GM19239 (cell line): ENCODE data around the gene KCNK4.
A peak's percentile ranks its signal among the peaks of the same experiment; 100 is the strongest.

Source experiments
- DNase-seq: peaks from one replicate; pipeline ENCODE4 v3.0.0; 2011; ENCODE audit warnings: low spot score; ENCODE audit not compliant: insufficient read length
- FAIRE-seq: peaks from 2 replicates; lab custom pipeline; 2011; peaks lifted over from hg19 to GRCh38; lab: Jason Lieb, UNC

Gene KCNK4

DNA sequence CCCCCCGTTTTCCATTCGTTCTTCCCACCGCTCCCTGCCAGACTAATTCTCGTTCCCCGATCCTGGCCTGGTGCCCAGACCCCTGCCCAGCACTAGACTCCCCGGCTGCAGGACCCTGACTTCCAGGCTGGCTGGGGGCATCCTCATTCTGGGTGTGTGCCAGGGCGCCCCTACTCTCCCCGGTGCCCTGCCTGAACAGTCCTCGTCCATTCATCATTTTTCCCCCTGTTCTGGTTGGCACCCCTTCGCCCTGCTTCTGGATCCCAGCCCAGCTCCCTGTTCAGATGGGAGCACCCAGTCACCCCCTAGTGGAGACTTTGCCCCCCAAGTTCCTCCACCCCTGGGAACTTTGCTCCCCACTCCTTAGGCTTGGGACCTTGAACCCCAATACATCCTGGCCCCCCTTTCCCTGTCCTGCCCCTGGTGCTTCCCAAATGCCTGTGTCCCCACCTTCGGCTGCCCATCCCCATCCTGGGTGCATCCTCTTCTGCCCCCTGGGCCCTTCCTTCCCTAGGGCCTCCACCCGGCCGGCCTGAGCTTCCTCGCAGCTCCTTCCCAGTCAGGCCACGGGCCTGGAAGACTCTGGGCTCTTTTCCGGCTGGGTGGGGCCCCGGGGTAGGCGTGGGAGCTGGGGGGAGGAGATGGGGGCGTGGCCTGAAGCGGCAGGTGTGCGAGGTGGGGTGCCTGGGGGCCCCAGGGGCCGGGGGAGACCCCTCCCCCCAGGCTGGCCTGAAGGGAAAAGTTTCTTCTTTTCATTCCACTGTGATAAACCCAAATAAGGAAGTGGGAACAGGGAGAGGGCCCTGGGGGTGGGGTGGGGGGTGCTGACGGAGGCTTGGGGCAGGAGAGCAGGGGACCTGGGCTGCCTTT lies 38.9 kb upstream of the KCNK4 start:
- FAIRE-seq (no peak), DNase-seq (peak; percentile 63)

DNA sequence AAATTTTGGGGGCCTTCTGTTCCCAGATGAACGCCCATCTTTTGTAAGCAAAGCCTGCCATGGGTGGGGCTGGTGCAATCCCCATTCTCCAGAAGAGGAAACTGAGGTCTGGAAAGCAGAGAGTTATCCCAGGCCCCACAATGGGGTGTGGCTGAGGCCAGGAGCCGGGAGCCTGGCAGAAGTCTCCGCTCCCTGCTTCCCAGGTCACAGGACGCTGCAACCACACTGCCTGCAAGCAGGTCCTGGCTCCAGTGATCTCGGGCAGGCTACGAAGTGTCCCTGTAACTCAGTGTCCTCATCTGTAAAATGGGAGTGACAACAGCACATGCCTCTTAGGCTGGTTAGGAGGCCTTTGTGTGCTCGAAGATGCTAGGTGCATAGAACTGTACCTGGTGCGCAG lies 38.1 kb upstream of the KCNK4 start:
- DNase-seq (no peak), FAIRE-seq (no peak)

GRCh38 chr11:64253481-64253880 lies 37.6 kb upstream of the KCNK4 start:
- no peak for FAIRE-seq

DNA sequence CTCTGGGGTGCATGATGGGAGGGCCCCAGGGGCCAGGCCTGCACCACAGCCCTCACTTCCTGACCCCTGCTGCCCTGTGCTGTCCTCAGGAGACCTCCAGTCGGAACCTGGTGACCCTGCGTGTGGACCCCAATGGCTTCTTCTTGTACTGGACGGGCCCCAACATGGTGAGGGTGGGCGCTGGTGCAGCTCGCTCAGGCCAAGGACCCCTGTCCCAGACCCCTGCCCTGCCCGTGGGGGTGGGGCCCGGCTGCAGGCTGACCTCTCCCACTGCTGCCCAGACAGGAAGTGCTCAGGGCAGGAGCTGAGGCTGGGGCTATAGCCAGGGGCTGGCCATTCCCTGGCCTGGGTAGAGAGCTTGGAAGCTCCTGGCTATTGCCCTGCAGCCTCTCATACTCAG lies 36.8 kb upstream of the KCNK4 start:
- no peak for FAIRE-seq
- no peak for DNase-seq

More at GRCh38 chr11:64253481-64253880, 37.6 kb upstream of the KCNK4 start:
- DNase-seq: no peak

- FAIRE-seq: no peak
- DNase-seq: no peak
These were observed 35.7 kb upstream of the KCNK4 start for GRCh38 chr11:64255135-64256128.

GRCh38 chr11:64256300-64256699 lies 34.8 kb upstream of the KCNK4 start:
- no peak for FAIRE-seq
- DNase-seq: no peak

GRCh38 chr11:64258356-64258755 lies 32.7 kb upstream of the KCNK4 start:
- no peak for FAIRE-seq
- no peak for DNase-seq

DNA sequence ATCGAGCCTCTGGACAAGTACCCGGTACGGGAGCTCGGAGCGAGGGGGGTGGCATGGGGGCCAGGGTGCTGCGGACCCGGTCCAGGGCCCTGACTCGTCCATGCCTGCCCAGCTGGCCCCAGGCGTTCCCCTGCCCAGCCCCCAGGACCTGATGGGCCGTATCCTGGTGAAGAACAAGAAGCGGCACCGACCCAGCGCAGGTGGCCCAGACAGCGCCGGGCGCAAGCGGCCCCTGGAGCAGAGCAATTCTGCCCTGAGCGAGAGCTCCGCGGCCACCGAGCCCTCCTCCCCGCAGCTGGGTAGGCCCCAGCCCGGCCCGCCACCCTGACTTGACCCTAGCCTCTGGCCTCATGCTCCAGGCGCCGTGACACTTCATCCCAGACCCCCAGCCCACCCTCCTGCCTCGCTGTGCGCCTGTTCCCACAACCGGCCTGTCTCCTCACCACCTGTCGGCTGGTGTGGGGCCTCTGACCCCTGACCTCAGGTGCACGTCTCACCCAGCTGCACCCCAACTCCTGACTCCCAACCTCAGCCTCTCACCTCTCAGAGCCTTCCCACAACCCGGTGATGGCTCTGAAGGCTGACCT lies 32.1 kb upstream of the KCNK4 start:
- DNase-seq (no peak), FAIRE-seq (no peak)

- no peak for FAIRE-seq
- no peak for DNase-seq
These were observed 31.5 kb upstream of the KCNK4 start for GRCh38 chr11:64259533-64260067.

GRCh38 chr11:64260147-64260708 lies 30.9 kb upstream of the KCNK4 start:
- DNase-seq (no peak), FAIRE-seq (no peak)

GRCh38 chr11:64261556-64262080 lies 29.5 kb upstream of the KCNK4 start:
- FAIRE-seq: no peak
- no peak for DNase-seq

DNA sequence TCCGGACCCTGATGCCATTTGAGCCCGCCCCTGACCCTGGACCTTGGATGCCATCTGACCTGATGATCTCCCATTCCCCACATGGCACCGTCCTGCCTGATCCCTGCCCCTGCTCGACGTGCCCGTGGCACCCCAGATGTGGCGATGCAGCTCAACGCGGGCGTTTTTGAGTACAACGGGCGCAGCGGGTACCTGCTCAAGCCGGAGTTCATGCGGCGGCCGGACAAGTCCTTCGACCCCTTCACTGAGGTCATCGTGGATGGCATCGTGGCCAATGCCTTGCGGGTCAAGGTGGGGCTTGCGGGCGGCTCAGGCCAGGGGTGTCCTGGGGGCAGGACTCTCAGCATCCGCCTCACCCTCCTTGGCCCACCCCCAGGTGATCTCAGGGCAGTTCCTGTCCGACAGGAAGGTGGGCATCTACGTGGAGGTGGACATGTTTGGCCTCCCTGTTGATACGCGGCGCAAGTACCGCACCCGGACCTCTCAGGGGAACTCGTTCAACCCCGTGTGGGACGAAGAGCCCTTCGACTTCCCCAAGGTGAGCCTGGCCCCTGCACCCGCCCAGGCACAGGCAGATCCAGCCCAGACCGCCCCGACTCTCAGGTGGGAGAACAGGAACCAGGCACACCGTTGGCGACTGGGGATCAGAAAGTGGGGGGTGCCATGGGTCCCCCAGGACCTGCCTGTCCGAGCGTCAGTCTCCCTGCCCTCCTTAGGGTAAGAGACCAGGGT lies 28.7 kb upstream of the KCNK4 start:
- DNase-seq (no peak), FAIRE-seq (no peak)

- no peak for FAIRE-seq
These were observed 27.8 kb upstream of the KCNK4 start for GRCh38 chr11:64263021-64263946.

GRCh38 chr11:64263947-64264317 lies 27.2 kb upstream of the KCNK4 start:
- FAIRE-seq (no peak), DNase-seq (no peak)

More at GRCh38 chr11:64263021-64263946, 27.8 kb upstream of the KCNK4 start:
- no peak for DNase-seq

GRCh38 chr11:64264371-64264852 lies 26.7 kb upstream of the KCNK4 start:
- no peak for DNase-seq
- FAIRE-seq: no peak

GRCh38 chr11:64265176-64266160 lies 25.6 kb upstream of the KCNK4 start:
- no peak for FAIRE-seq
- no peak for DNase-seq

DNA sequence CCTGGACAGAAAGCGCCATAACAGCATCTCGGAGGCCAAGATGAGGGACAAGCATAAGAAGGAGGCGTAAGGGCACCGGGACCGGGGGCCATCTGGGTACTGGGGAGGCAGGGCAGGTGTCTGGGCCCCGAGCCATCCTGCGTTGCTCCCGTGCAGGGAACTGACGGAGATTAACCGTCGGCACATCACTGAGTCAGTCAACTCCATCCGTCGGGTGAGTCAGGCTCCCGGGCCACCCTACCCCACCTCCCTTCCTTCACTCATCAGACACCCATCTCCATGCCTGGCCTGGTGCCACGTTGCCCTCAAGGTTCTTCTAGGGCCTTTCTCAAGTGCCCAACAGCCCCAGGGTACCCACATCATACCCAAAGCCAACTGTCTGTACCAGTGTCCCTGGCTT lies 24.8 kb upstream of the KCNK4 start:
- DNase-seq: no peak
- no peak for FAIRE-seq
